Measurements from ENCODE around the gene ALCAM. TPM values are rescaled to one million over a fixed set of nuclear protein-coding genes. Genes with fewer than 3 reads are reported as not detected.

ALCAM gene
- total RNA-seq, 2 donors from 2014 or later = 32.2 to 91.2 TPM

- Histone ChIP-seq H3K36me3 (no peaks in the 10 kb centered on the region), H3K4me3 (no peak overlapping the region), H3K27ac (no peak overlapping the region), H3K4me1 (replicated peaks) (no peaks in the 10 kb centered on the region), H3K27me3 (replicated peaks; ENCODE audit: insufficient read depth) (no peaks in the 10 kb centered on the region), H3K9me3 (no peaks in the 10 kb centered on the region)
- TF ChIP-seq POLR2AphosphoS5 (IDR thresholded peaks at IDR 0.05) = no peak
- TF ChIP-seq POLR2A (IDR thresholded peaks at IDR 0.05) = no peak
- TF ChIP-seq CTCF (IDR thresholded peaks at IDR 0.05) = no peak
- DNase-seq (ENCODE audit: low spot score) = no peak
- intact Hi-C loops (cut with DNase I) = no loop called here
- 63% methylated on average over 7 of the region's 7 CpGs for WGBS
Observed at GRCh38 chr3:105580296-105580965, 213.7 kb downstream of the ALCAM start.

GRCh38 chr3:105582015-105582414, 215.3 kb downstream of the ALCAM start:
- Histone ChIP-seq H3K27ac (no peak overlapping the region), H3K27me3 (replicated peaks; ENCODE audit: insufficient read depth) (no peaks in the 10 kb centered on the region), H3K4me3 (no peak overlapping the region), H3K36me3 (no peaks in the 10 kb centered on the region), H3K4me1 (replicated peaks) (no peaks in the 10 kb centered on the region), H3K9me3 (no peaks in the 10 kb centered on the region)
- intact Hi-C loops (cut with DNase I) = no loop called here
- TF ChIP-seq POLR2AphosphoS5 (IDR thresholded peaks at IDR 0.05) = no peak
- TF ChIP-seq POLR2A (IDR thresholded peaks at IDR 0.05) = no peak
- no peak for TF ChIP-seq CTCF (IDR thresholded peaks at IDR 0.05)
- no peak for DNase-seq (ENCODE audit: low spot score)
- WGBS = 82% methylated on average over 6 of the region's 6 CpGs

- Histone ChIP-seq H3K36me3 (no peaks in the 10 kb centered on the region), H3K4me3 (no peak overlapping the region), H3K9me3 (no peaks in the 10 kb centered on the region), H3K4me1 (replicated peaks) (no peaks in the 10 kb centered on the region), H3K27me3 (replicated peaks; ENCODE audit: insufficient read depth) (no peaks in the 10 kb centered on the region), H3K27ac (no peak overlapping the region)
- WGBS = 91% methylated on average over 3 of the region's 3 CpGs
- TF ChIP-seq CTCF (IDR thresholded peaks at IDR 0.05) = no peak
- TF ChIP-seq POLR2AphosphoS5 (IDR thresholded peaks at IDR 0.05) = no peak
- TF ChIP-seq POLR2A (IDR thresholded peaks at IDR 0.05) = no peak
- DNase-seq (ENCODE audit: low spot score) = no peak
- intact Hi-C loops (cut with DNase I) = no loop called here
Observed at GRCh38 chr3:105584003-105584790, 217.5 kb downstream of the ALCAM start.

- WGBS = 89% methylated on average over 10 of the region's 10 CpGs
- intact Hi-C loops (cut with DNase I) = no loop called here
- DNase-seq (ENCODE audit: low spot score) = no peak
- no peaks in the 10 kb centered on the region for H3K36me3 ChIP-seq
- H3K4me1 ChIP-seq (replicated peaks) = no peaks in the 10 kb centered on the region
- H3K27ac ChIP-seq = no peak overlapping the region
- no peak overlapping the region for H3K4me3 ChIP-seq
- H3K27me3 ChIP-seq (replicated peaks; ENCODE audit: insufficient read depth) = no peaks in the 10 kb centered on the region
- H3K9me3 ChIP-seq = no peaks in the 10 kb centered on the region
- TF ChIP-seq CTCF (IDR thresholded peaks at IDR 0.05) (no peak), POLR2AphosphoS5 (IDR thresholded peaks at IDR 0.05) (no peak), POLR2A (IDR thresholded peaks at IDR 0.05) (no peak)
Observed at GRCh38 chr3:105593315-105593714, 226.6 kb downstream of the ALCAM start.
